Left lobe of liver (tissue), 2 donors: ENCODE results near the gene THADA. TPM values are rescaled to one million over a fixed set of nuclear protein-coding genes. Genes with fewer than 3 reads are reported as not detected.
A peak's percentile ranks its signal among the peaks of the same experiment; 100 is the strongest.
"Not testable (repeated sequence)": the region's sequence is repeated elsewhere in the genome, so short reads cannot be mapped to it uniquely, and the experiment has no call there.

ENCODE experiments used
- ATAC-seq: fragments of 200-7000 bp; cut with Tn5 transposase; one replicate; pipeline ENCODE4 v1.9.1; 2020; ENCODE audit warnings: mild to moderate bottlenecking, moderate library complexity
- DNase-seq: peaks from one replicate; pipeline ENCODE4 v3.0.0-alpha.2; 2020; ENCODE audit warnings: low spot score
- total RNA-seq: library from RNA; stranded (reverse); gene quantifications from one replicate; pipeline ENCODE4 v1.2.1, GENCODE V29; 2021
- donor health status: DM: no; HTN: no; CAD: no; lungs with moderate emphysema.
- donor health status: DM: no; HTN: yes; CAD: no.

The THADA gene
- total RNA-seq, 1 donor from 2014 or later: 20.0 TPM

DNA sequence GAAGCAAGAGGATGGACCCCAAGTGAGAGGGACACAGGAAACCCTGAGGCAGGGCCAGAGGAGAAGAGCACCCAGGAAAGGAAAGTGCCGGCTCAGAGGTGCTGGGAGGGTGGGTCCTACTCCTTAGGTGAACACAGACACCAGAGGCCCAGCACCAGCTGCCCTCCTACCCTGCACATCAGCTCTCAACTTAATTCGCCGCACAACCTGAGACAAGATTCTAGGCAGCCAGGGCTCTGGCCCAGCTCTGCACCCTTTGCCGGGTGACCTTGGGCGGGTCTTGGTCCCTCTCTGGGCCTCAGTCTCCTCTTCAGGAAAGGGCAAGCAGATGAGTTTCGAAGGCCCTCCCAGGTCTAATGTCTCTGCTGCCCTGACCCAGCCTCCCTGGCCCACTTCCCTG lies 397.6 kb downstream of the THADA start:
- DNase-seq: no peak

DNA sequence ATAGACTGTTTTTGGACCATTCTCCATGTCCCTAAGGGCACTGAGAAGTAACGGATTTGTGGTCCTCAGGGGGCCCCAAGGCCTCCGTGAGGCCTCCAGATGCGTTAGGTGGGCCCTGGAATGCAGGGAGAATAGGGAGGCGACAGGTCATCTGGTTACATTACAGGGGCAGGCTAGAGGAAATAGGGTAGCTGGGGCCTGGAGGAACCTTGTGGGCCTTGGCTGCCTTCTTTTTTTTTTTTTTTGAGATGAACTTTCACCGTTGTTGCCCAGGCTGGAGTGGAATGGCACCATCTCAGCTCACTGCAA lies 398.3 kb downstream of the THADA start:
- ATAC-seq: no peak
- no peak for DNase-seq

More for the DNA sequence above, 397.6 kb downstream of the THADA start:
- no peak for ATAC-seq

GRCh38 chr2:43196768-43197587 lies 398.9 kb downstream of the THADA start:
- no peak for ATAC-seq
- DNase-seq: no peak

- peak; percentile 82 for ATAC-seq
- DNase-seq: peak; percentile 94
Observed at GRCh38 chr2:43194121-43194869, 401.5 kb downstream of the THADA start.

GRCh38 chr2:43193652-43194120 lies 402.2 kb downstream of the THADA start:
- DNase-seq (no peak), ATAC-seq (peak; percentile 0)

DNA sequence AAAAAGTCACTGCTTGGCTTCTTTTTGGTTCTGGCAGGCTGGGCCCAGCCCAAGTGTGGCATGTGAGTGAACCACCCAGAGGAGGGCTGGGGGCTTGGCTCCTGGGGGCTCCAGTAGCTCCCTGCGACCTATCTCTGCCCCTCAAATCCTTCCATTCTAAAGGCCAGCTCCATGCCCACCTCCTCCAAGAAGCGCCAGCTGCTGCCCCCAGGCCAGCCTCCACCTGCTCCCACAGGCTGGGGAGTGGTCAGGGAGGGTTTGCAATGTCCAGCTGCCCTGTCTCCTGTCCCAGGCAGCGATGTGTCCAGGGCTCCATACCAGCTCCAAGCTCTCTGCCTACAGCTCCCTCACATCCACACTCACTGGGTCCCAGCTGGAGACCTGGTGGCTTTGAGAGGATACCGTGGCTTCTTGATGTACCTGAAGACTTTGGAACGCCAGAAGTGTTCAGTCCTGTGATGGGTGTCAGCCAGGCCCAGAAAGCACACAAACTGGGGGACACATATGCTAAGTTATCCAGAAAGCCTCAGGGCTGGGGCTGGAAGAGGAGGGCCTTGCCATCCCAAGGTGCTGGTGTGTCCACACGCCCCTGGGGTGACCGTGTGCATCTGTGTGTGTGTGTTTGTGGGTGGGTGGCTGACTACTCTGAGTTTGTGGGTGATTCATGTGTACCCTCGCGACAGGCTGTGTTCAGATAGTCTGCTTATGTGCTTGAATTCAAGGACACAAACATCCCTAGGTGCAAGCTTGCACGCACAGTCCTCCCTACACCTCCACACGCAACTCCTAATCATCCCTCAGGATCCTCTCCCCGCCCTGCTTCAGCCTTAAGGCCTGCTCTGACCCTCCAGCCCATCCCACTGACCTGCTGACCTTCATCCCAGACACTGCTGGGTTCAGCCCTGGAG lies 402.8 kb downstream of the THADA start:
- ATAC-seq: no peak
- DNase-seq: no peak

- DNase-seq: no peak
- no peak for ATAC-seq
Observed at GRCh38 chr2:43191947-43192516, 403.8 kb downstream of the THADA start.

- ATAC-seq: no peak
Observed at GRCh38 chr2:43190311-43191052, 405.4 kb downstream of the THADA start.

DNA sequence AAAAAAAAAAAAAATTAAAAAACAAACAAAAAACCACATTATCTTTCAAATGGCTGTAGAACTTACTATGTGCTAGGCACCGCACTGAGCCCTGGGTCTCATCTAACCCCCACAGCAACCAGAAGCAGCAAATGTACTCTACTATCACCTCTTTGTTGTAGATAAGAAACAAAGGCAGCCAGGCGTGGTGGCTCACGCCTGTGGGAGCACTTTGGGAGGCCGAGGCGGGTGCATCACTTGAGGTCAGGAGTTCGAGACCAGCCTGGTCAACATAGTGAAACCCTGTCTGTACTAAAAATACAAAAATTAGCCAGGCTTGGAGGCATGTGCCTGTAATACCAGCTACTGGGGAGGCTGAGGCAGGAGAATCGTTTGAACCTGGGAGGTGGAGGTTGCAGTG lies 406.0 kb downstream of the THADA start:
- not testable (repeated sequence) for ATAC-seq, DNase-seq

More at GRCh38 chr2:43190311-43191052, 405.4 kb downstream of the THADA start:
- no peak for DNase-seq

DNA sequence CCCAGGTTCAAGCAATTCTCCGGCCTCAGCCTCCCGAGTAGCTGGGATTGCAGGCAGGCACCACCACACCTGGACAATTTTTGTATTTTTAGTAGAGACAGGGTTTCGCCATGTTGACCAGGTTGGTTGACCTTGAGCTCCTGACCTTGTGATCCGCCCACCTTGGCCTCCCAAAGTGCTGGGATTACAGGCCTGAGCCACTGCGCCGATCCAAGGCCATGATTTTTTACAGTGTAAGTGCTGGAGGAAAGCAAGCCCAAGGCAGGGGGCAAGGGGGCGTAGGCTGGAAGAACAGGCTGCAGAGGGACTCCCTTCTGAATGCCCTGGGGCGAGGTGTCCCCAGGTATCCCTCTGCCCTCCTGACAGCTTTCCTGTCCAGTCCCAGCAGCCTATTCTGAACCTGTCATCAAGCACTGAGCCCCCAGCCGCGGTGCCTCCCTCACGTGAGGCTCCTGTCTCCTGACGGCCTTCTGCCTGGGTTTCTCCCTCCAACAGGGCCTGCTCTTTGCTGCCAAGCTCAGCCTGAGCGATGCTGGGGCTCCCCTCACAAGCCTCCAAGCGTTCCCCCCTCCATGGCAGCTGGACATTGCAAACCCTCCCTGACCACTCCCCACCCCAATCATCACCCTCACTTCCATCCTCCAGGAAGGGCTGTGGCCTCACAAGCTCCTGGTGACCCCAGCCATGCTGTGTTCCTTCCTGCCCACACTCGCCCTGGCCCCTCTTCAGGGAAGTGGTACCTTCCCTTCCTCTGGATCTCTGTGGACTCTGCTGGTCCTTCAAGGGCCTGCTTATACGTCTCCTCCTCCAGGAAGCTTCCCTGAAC lies 407.1 kb downstream of the THADA start:
- ATAC-seq (no peak), DNase-seq (no peak)

DNA sequence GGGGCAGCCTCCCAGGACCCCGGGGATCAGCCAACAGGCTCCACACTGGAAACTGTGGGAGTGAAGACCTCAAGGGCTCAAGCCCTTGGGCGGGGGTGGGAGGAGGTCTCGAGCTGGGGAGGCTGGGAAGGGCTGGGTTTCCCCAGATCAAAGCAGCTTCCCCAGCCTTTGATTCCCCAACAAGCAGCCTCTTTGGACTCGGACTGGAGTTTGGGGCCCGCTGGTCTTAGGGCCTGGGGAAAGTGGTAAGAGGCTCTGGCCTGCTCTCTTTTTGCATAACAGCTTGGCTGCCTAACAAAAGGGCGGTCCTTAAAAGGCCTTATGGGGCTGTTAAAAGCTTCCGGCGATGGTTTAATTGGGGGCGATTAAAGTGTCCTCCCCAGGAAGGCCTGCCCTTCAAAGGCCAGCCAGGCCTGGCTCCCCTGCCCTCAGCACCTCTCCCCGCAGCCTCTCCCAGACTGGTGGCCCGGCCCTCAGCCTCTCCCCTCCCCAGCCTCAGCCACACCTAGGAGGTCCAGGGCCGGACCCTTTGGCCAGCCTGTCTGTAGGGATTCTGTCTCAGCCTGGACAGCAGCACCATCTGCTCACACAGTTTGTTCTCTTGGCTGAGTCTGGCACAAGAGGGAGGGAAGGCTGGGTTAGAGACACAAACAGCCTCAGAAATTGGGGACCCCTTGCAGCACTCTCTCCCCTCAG lies 409.0 kb downstream of the THADA start:
- DNase-seq: no peak
- ATAC-seq: peak; percentile 23

- DNase-seq (no peak), ATAC-seq (no peak)
Observed at GRCh38 chr2:43186321-43186678, 409.5 kb downstream of the THADA start.

- no peak for DNase-seq
- ATAC-seq: no peak
Observed at GRCh38 chr2:43185146-43185545, 410.7 kb downstream of the THADA start.

- ATAC-seq (no peak), DNase-seq (no peak)
Observed at GRCh38 chr2:43184339-43184895, 411.4 kb downstream of the THADA start.

DNA sequence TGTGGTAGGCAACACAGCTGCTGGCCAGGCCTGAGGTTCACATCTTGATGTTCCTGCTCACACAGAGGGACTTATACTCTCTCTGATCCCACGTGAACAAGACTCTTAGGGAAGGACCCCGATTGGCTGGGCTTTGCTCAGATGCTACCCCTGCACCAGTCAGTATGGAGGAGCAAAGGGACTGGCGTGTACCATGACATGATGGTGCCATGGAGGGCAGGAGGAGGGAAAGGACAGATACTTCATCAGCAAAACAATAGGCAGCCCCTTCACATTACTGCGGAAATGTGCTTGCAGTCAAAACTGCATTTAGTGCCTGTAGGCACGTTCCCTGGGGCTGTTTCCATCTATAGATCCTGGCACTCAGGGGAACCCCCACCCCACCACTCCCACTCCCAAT lies 412.1 kb downstream of the THADA start:
- ATAC-seq: no peak
- DNase-seq: no peak

GRCh38 chr2:43180897-43181296 lies 414.9 kb downstream of the THADA start:
- DNase-seq: no peak
- no peak for ATAC-seq
